Endothelial cell of umbilical vein (primary cell): ENCODE results near the gene TRMT10C. TPM values are rescaled to one million over a fixed set of nuclear protein-coding genes. Genes with fewer than 3 reads are reported as not detected.
"Not testable (repeated sequence)": the region's sequence is repeated elsewhere in the genome, so short reads cannot be mapped to it uniquely, and the experiment has no call there.

ENCODE experiments used
- BruUV-seq: library from RNA; stranded (reverse); fragments of 400-500 nt; replicated peaks from 2 replicates; lab custom pipeline; 2021; lab: Mats Ljungman, UMichigan
- CTCF ChIA-PET: fragments of 300-600, 350-600 bp; sonication (Branson Sonifier 250); formaldehyde crosslinking; loops from one replicate; lab custom pipeline; 2021; ENCODE audit warnings: antibody characterized with exemption, inconsistent platforms; lab: Charles Lee
- POLR2A ChIA-PET: fragments of 300-600, 350-600 bp; sonication (Branson Sonifier 250); formaldehyde crosslinking; loops from one replicate; lab custom pipeline; 2021; ENCODE audit warnings: antibody characterized with exemption, inconsistent platforms; lab: Charles Lee
- DNase-seq: peaks from one replicate; pipeline ENCODE4 v3.0.0-alpha.2; 2011; ENCODE audit warnings: low read depth, low spot score
- FAIRE-seq: peaks from 2 replicates; lab custom pipeline; 2011; peaks lifted over from hg19 to GRCh38; lab: Jason Lieb, UNC
- H2AFZ ChIP-seq: 2 replicates; pipeline ENCODE4 v1.6.0; 2012; ENCODE audit warnings: low read depth, low read length, control low read depth, inconsistent platforms
- H3K27ac ChIP-seq: 2 replicates; pipeline ENCODE4 v1.5.1; 2011; ENCODE audit warnings: low read depth, mild to moderate bottlenecking, control low read depth, low read length, moderate library complexity; ENCODE audit not compliant: insufficient read depth
- H3K27me3 ChIP-seq, 2 experiments: 2 replicates each; pipeline versions ENCODE4 v1.6.0 to v1.6.1; 2011; ENCODE audit warnings: low read length in 2 of 2, mixed read lengths in 1 of 2; ENCODE audit not compliant: control insufficient read depth in 2 of 2, insufficient read depth in 2 of 2
- H3K36me3 ChIP-seq, 2 experiments: 2 replicates in 1 of 2; 3 replicates in 1 of 2; pipeline ENCODE4 v1.5.1; 2011; ENCODE audit warnings: low read length in 2 of 2, mild to moderate bottlenecking in 1 of 2, moderate library complexity in 1 of 2; ENCODE audit not compliant: control insufficient read depth in 2 of 2, insufficient read depth in 2 of 2; ENCODE audit errors: extremely low read depth in 1 of 2
- H3K4me1 ChIP-seq: 3 replicates; pipeline ENCODE4 v1.5.1; 2011; ENCODE audit warnings: mild to moderate bottlenecking, low read length; ENCODE audit not compliant: control insufficient read depth, insufficient read depth; ENCODE audit errors: extremely low read depth
- H3K4me2 ChIP-seq: 2 replicates; pipeline ENCODE4 v1.6.1; 2011; ENCODE audit warnings: low read length, control low read depth, mixed read lengths; ENCODE audit not compliant: insufficient read depth
- H3K4me3 ChIP-seq, 3 experiments: fragments of 200-600 bp in 1 of 3; sonication (generic), shearing (Covaris generic) in 1 of 3; replicated peaks in 1 of 3; 2 replicates each; pipeline ENCODE4 v1.5.1; 2011 to 2016; ENCODE audit warnings: control low read depth in 3 of 3, low read length in 3 of 3, mild to moderate bottlenecking in 2 of 3, inconsistent platforms in 1 of 3, low read depth in 1 of 3, moderate library complexity in 1 of 3; ENCODE audit not compliant: insufficient read depth in 1 of 3
- H3K79me2 ChIP-seq: 2 replicates; pipeline ENCODE4 v1.6.0; 2012; ENCODE audit warnings: low read length, inconsistent platforms; ENCODE audit not compliant: control insufficient read depth, insufficient read depth
- H3K9ac ChIP-seq: replicated peaks from 2 replicates; pipeline ENCODE3; 2011; ENCODE audit warnings: low read length, control low read depth; ENCODE audit not compliant: insufficient read depth; ENCODE audit errors: extremely low read depth
- H3K9me1 ChIP-seq: replicated peaks from 3 replicates; pipeline ENCODE4 v1.6.0; 2011; ENCODE audit warnings: mild to moderate bottlenecking, low read length; ENCODE audit not compliant: control insufficient read depth, insufficient read depth; ENCODE audit errors: extremely low read depth
- H3K9me3 ChIP-seq: replicated peaks from 2 replicates; pipeline ENCODE4 v1.5.1; 2012; ENCODE audit warnings: low read length, inconsistent platforms; ENCODE audit not compliant: control insufficient read depth, insufficient read depth
- H4K20me1 ChIP-seq: replicated peaks from 2 replicates; pipeline ENCODE3; 2011; ENCODE audit warnings: mild to moderate bottlenecking, low read length; ENCODE audit not compliant: control insufficient read depth, insufficient read depth; ENCODE audit errors: extremely low read depth
- EZH2 ChIP-seq: IDR thresholded peaks from 2 replicates; pipeline ENCODE4 v1.6.1; 2012; ENCODE audit warnings: borderline replicate concordance, low read depth, mild to moderate bottlenecking, moderate library complexity, low read length, inconsistent platforms; ENCODE audit not compliant: severe bottlenecking
- JUN ChIP-seq: IDR thresholded peaks from 2 replicates; pipeline ENCODE4 v1.6.1; 2011; ENCODE audit warnings: borderline replicate concordance, low read depth; ENCODE audit not compliant: insufficient read length, insufficient read depth
- MAX ChIP-seq: IDR thresholded peaks from 2 replicates; pipeline ENCODE4 v1.6.1; 2011; ENCODE audit not compliant: insufficient read depth, insufficient read length
- MYC ChIP-seq: IDR thresholded peaks from one replicate; pipeline ENCODE4 v1.6.1; 2011; ENCODE audit warnings: mild to moderate bottlenecking, low read depth, low read length
- POLR2A ChIP-seq: IDR thresholded peaks from 2 replicates; pipeline ENCODE4 v1.6.1; 2012; ENCODE audit warnings: low read depth, mild to moderate bottlenecking, control low read depth, low read length
- POLR2AphosphoS5 ChIP-seq: IDR thresholded peaks from 2 replicates; pipeline ENCODE4 v1.6.1; 2012; ENCODE audit warnings: low read depth, mild to moderate bottlenecking, control low read depth, low read length, moderate library complexity; ENCODE audit not compliant: insufficient read depth
- dilution Hi-C: fragments of 300-500 bp; cut with MboI; formaldehyde crosslinking; loops from one replicate; pipeline ENCODE4 v1.15.0; 2019; ENCODE audit warnings: low sequenced_read_pairs; ENCODE audit not compliant: extremely low pct_ligation_motif_present
- intact Hi-C: fragments of 100-400 bp; cut with micrococcal nuclease; formaldehyde crosslinking; loops from one replicate; pipeline ENCODE4 v1.10.0; 2022
- polyA plus RNA-seq, 4 experiments: library from polyadenylated mRNA; depleted of rRNA in 3 of 4; stranded (reverse) in 3 of 4; unstranded in 1 of 4; fragments of >200 nt; gene quantifications; 2 replicates each; pipeline versions ENCODE4 v1.2.1 to v1.2.3, GENCODE V29; 2011 to 2012; ENCODE audit warnings: missing spikeins in 1 of 4
- total RNA-seq: library from RNA; stranded (reverse); gene quantifications from 2 replicates; pipeline ENCODE4 v1.2.3, GENCODE V29; 2021

Gene TRMT10C
- total and polyA plus RNA-seq, 2 donors (not counting 3 experiments of a cell fraction or from before 2014, with no cell fraction given): 16.6 to 28.0 TPM

GRCh38 chr3:101611023-101611422 is 49.4 kb downstream of the TRMT10C start:
- intact Hi-C loops (no loop called here), dilution Hi-C loops (no loop called here)
- DNase-seq (no peak), FAIRE-seq (no peak)
- no peaks in the 10 kb centered on the region for H3K27me3 ChIP-seq
- BruUV-seq: no TSS peak
- no peaks in the 10 kb centered on the region for H3K9me1 ChIP-seq
- H2AFZ ChIP-seq: no peak overlapping the region
- no peak overlapping the region for H3K4me3 ChIP-seq
- no peaks in the 10 kb centered on the region for H3K36me3 ChIP-seq
- no peaks in the 10 kb centered on the region for H3K79me2 ChIP-seq
- no peak overlapping the region for H3K27ac ChIP-seq
- H3K9ac ChIP-seq: no peak overlapping the region
- H3K4me1 ChIP-seq: no peaks in the 10 kb centered on the region
- POLR2A ChIA-PET: no interaction called here
- CTCF ChIA-PET: no interaction called here
- H3K9me3 ChIP-seq: no peaks in the 10 kb centered on the region
- no peak for TF ChIP-seq JUN
- no peak for TF ChIP-seq POLR2A
- no peak for TF ChIP-seq POLR2AphosphoS5
- no peak for TF ChIP-seq MYC
- no peak for TF ChIP-seq EZH2
- TF ChIP-seq MAX: no peak
- H4K20me1 ChIP-seq: no peaks in the 10 kb centered on the region
- H3K4me2 ChIP-seq: no peak overlapping the region

- H3K27me3 ChIP-seq, H3K9ac ChIP-seq, H3K36me3 ChIP-seq, H3K4me1 ChIP-seq, H4K20me1 ChIP-seq, H3K9me3 ChIP-seq, intact Hi-C loops, H3K4me2 ChIP-seq, H2AFZ ChIP-seq, H3K4me3 ChIP-seq, H3K9me1 ChIP-seq, dilution Hi-C loops, POLR2A ChIA-PET, H3K79me2 ChIP-seq, H3K27ac ChIP-seq, DNase-seq, CTCF ChIA-PET, BruUV-seq, FAIRE-seq: not testable (repeated sequence)
These were observed 51.3 kb downstream of the TRMT10C start for GRCh38 chr3:101613014-101613413.
